ENCODE measurements around the gene RRBP1.
"Not testable (repeated sequence)": the region's sequence is repeated elsewhere in the genome, so short reads cannot be mapped to it uniquely, and the experiment has no call there.

RRBP1 gene

GRCh38 chr20:17709361-17710293 lies 27.6 kb upstream of the RRBP1 start:
- no peak for DNase-seq

GRCh38 chr20:17708675-17709360 lies 26.8 kb upstream of the RRBP1 start:
- DNase-seq, result no peak

GRCh38 chr20:17707951-17708350 lies 25.9 kb upstream of the RRBP1 start:
- not testable (repeated sequence) for DNase-seq

- DNase-seq, result no peak
Measured at GRCh38 chr20:17706632-17707031, 24.6 kb upstream of the RRBP1 start.

- no peak for DNase-seq
Measured at GRCh38 chr20:17705916-17706315, 23.9 kb upstream of the RRBP1 start.

GRCh38 chr20:17704589-17705317 lies 22.7 kb upstream of the RRBP1 start:
- DNase-seq, result no peak

- no peak for DNase-seq
Measured at GRCh38 chr20:17701826-17702225, 19.8 kb upstream of the RRBP1 start.

- no peak for DNase-seq
Measured at GRCh38 chr20:17700637-17701036, 18.6 kb upstream of the RRBP1 start.

GRCh38 chr20:17699931-17700351 lies 17.9 kb upstream of the RRBP1 start, which contains the start of gene BANF2:
TSS of gene BANF2 (plus strand) at chr20:17699966. CDS start at chr20:17725026, 25,060 bp downstream.
- no peak for DNase-seq

GRCh38 chr20:17698384-17698783 lies 16.3 kb upstream of the RRBP1 start:
- no peak for DNase-seq

- no peak for DNase-seq
Measured at GRCh38 chr20:17697171-17697570, 15.1 kb upstream of the RRBP1 start.

- no peak for DNase-seq
Measured at GRCh38 chr20:17696287-17696686, 14.2 kb upstream of the RRBP1 start.

GRCh38 chr20:17694767-17695166 lies 12.7 kb upstream of the RRBP1 start:
- no peak for DNase-seq

- DNase-seq, result no peak
Measured at GRCh38 chr20:17693444-17694001, 11.5 kb upstream of the RRBP1 start.

- DNase-seq, result no peak
Measured at GRCh38 chr20:17691758-17692157, 9.7 kb upstream of the RRBP1 start.

GRCh38 chr20:17690144-17690543 lies 8.1 kb upstream of the RRBP1 start:
- no peak for DNase-seq

GRCh38 chr20:17688965-17689364 lies 6.9 kb upstream of the RRBP1 start:
- no peak for DNase-seq

GRCh38 chr20:17687800-17688199 lies 5.8 kb upstream of the RRBP1 start:
- DNase-seq, result no peak

- no peak for DNase-seq
Measured at GRCh38 chr20:17685168-17685567, 3.1 kb upstream of the RRBP1 start.

GRCh38 chr20:17684077-17684888 lies 2.2 kb upstream of the RRBP1 start:
- no peak for DNase-seq

GRCh38 chr20:17683218-17684076 lies 1.4 kb upstream of the RRBP1 start:
- DNase-seq, result no peak

All from fibroblast of skin of abdomen (primary cell).